Epidermal melanocyte (primary cell): ENCODE results near the gene DNASE1L2.

ENCODE experiments used
- DNase-seq: peaks from one replicate; pipeline ENCODE4 v3.0.0; 2011; ENCODE audit warnings: low spot score; ENCODE audit not compliant: insufficient read length

Gene DNASE1L2

GRCh38 chr16:2284797-2285576 lies 48.7 kb downstream of the DNASE1L2 start:
- no peak for DNase-seq

- DNase-seq, result no peak
These were observed 49.5 kb downstream of the DNASE1L2 start for GRCh38 chr16:2285731-2286191.

- DNase-seq, result no peak
These were observed 50.3 kb downstream of the DNASE1L2 start for GRCh38 chr16:2286550-2286949.

- no peak for DNase-seq
These were observed 51.8 kb downstream of the DNASE1L2 start for GRCh38 chr16:2287916-2288547.
